SK-N-MC (cell line): ENCODE data around the gene GRK6.
"Not testable (repeated sequence)": the region's sequence is repeated elsewhere in the genome, so short reads cannot be mapped to it uniquely, and the experiment has no call there.

Experiments
- DNase-seq: peaks from one replicate; pipeline ENCODE4 v3.0.0-alpha.2; 2011; ENCODE audit warnings: low read depth, low spot score
- H3K27ac ChIP-seq: fragments of 200-600 bp; sonication (generic); 2 replicates; pipeline ENCODE4 v1.5.1; 2016; ENCODE audit warnings: mixed run types
- H3K36me3 ChIP-seq: fragments of 200-600 bp; sonication (generic); 2 replicates; pipeline ENCODE4 v1.6.1; 2017; ENCODE audit warnings: antibody characterized with exemption, low read length, mixed read lengths; ENCODE audit not compliant: insufficient read depth
- H3K4me3 ChIP-seq: fragments of 200-600 bp; sonication (generic); 2 replicates; pipeline ENCODE4 v1.5.1; 2016
- H3K9ac ChIP-seq: fragments of 200-600 bp; sonication (generic); 2 replicates; pipeline ENCODE4 v1.8.0; 2017; ENCODE audit warnings: mixed run types, mixed read lengths; ENCODE audit not compliant: insufficient read length
- H3K9me3 ChIP-seq: fragments of 200-600 bp; sonication (generic); 2 replicates; pipeline ENCODE4 v1.6.1; 2017; ENCODE audit warnings: low read depth, mild to moderate bottlenecking, antibody characterized with exemption, low read length, moderate library complexity, mixed read lengths
- EZH2 ChIP-seq: fragments of 200-600 bp; sonication (generic); IDR thresholded peaks from one replicate; pipeline ENCODE4 v1.6.1; 2017; ENCODE audit warnings: antibody characterized with exemption
- FOXP2 ChIP-seq: optimal IDR thresholded peaks from 2 replicates; pipeline ENCODE3; 2011; ENCODE audit warnings: mild to moderate bottlenecking, moderate library complexity; ENCODE audit not compliant: insufficient read depth; ENCODE audit errors: extremely low read length, control extremely low read depth
- POLR2AphosphoS5 ChIP-seq: IDR thresholded peaks from 2 replicates; pipeline ENCODE4 v1.6.1; 2012; ENCODE audit warnings: mild to moderate bottlenecking, low read depth, low read length, borderline replicate concordance

Gene GRK6

GRCh38 chr5:177478711-177479646, 52.5 kb downstream of the GRK6 start:
- TF ChIP-seq POLR2AphosphoS5 (no peak; the same call in 1 of the 2 replicates), EZH2 (no peak), FOXP2 (no peak)
- Histone ChIP-seq H3K4me3 (no peak overlapping the region), H3K9me3 (no peaks in the 10 kb centered on the region), H3K36me3 (no peaks in the 10 kb centered on the region; the same call in 1 of the 2 replicates), H3K9ac (no peak overlapping the region), H3K27ac (peak overlapping the region; percentile 74)
- DNase-seq = no peak

- TF ChIP-seq FOXP2 (no peak), EZH2 (no peak), POLR2AphosphoS5 (no peak; the same call in 1 of the 2 replicates)
- no peak overlapping the region for H3K4me3 ChIP-seq
- no peak for DNase-seq
- no peaks in the 10 kb centered on the region; the same call in 1 of the 2 replicates for H3K36me3 ChIP-seq
- peak overlapping the region; percentile 74 for H3K27ac ChIP-seq
- no peak overlapping the region for H3K9ac ChIP-seq
- no peaks in the 10 kb centered on the region for H3K9me3 ChIP-seq
These were observed 53.3 kb downstream of the GRK6 start for GRCh38 chr5:177479774-177480173.

- H3K36me3 ChIP-seq = peaks cover 9% of the 10 kb centered on the region; the same call in 1 of the 2 replicates
- 0 out of 2 replicates have a peak, but pooled peaks have one; percentile 19 for TF ChIP-seq POLR2AphosphoS5
- no peak for TF ChIP-seq FOXP2
- no peak overlapping the region for H3K9ac ChIP-seq
- no peak for DNase-seq
- no peak overlapping the region for H3K4me3 ChIP-seq
- H3K27ac ChIP-seq = peak overlapping the region; percentile 19; the same call in 1 of the 2 replicates
- no peaks in the 10 kb centered on the region for H3K9me3 ChIP-seq
These were observed 55.9 kb downstream of the GRK6 start for GRCh38 chr5:177482359-177482795.

- peaks cover 15% of the 10 kb centered on the region for H3K36me3 ChIP-seq
- H3K27ac ChIP-seq = no peak overlapping the region
- no peak for DNase-seq
- H3K9ac ChIP-seq = no peak overlapping the region
- no peak overlapping the region for H3K4me3 ChIP-seq
- no peak for TF ChIP-seq POLR2AphosphoS5
- no peak for TF ChIP-seq EZH2
- TF ChIP-seq FOXP2 = no peak
- H3K9me3 ChIP-seq = no peaks in the 10 kb centered on the region
These were observed 56.6 kb downstream of the GRK6 start for GRCh38 chr5:177483042-177483441.

GRCh38 chr5:177483994-177484901, 57.8 kb downstream of the GRK6 start:
- Histone ChIP-seq H3K27ac (no peak overlapping the region), H3K9me3 (no peaks in the 10 kb centered on the region), H3K9ac (no peak overlapping the region), H3K4me3 (no peak overlapping the region), H3K36me3 (peaks cover 27% of the 10 kb centered on the region)
- DNase-seq = no peak
- TF ChIP-seq EZH2 (no peak), POLR2AphosphoS5 (peak; percentile 3; the same call in 1 of the 2 replicates), FOXP2 (no peak)

- Histone ChIP-seq H3K27ac (no peak overlapping the region), H3K9ac (no peak overlapping the region), H3K4me3 (no peak overlapping the region), H3K9me3 (no peaks in the 10 kb centered on the region), H3K36me3 (peaks cover 33% of the 10 kb centered on the region)
- TF ChIP-seq POLR2AphosphoS5 (no peak; the same call in 1 of the 2 replicates), FOXP2 (no peak), EZH2 (no peak)
- DNase-seq = no peak
These were observed 58.5 kb downstream of the GRK6 start for GRCh38 chr5:177484902-177485549.

- H3K27ac ChIP-seq, DNase-seq, H3K4me3 ChIP-seq, H3K9ac ChIP-seq, H3K9me3 ChIP-seq: not testable (repeated sequence)
- peaks cover 36% of the 10 kb centered on the region for H3K36me3 ChIP-seq
These were observed 59.3 kb downstream of the GRK6 start for GRCh38 chr5:177485753-177486152.

- H3K27ac ChIP-seq = no peak overlapping the region
- no peak for DNase-seq
- TF ChIP-seq EZH2 = no peak
- no peak for TF ChIP-seq FOXP2
- TF ChIP-seq POLR2AphosphoS5 = no peak
- no peaks in the 10 kb centered on the region for H3K9me3 ChIP-seq
- H3K4me3 ChIP-seq = no peak overlapping the region
- no peak overlapping the region for H3K9ac ChIP-seq
- peaks cover 36% of the 10 kb centered on the region for H3K36me3 ChIP-seq
These were observed 59.8 kb downstream of the GRK6 start for GRCh38 chr5:177486256-177486655.
